ENCODE measurements around the gene PDXP.

DNA sequence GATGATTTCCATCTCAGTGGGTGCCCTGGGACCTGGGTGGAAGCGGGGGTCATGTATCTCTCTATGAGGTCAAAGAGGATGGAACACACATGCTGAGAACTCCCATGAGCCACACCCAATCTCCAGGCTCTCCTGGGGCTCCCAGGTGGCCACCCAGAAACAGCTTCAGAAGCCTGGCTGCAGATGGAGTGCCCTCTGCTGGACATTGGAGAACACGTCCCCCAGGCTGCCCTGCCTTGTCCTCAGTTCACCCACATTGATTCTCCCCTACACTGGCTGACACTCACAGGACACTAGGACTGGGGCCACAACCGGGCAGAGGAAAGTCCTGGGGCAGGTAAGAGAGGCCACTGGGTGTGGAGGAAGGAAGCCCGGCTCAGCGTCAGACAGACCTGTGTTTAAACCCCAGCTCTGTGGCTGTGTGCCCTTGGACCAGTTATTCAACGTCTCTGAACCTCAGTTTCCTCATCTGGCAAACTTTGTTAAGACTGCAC lies 23.1 kb downstream of the PDXP start:
- TF ChIP-seq, protein P1, sequence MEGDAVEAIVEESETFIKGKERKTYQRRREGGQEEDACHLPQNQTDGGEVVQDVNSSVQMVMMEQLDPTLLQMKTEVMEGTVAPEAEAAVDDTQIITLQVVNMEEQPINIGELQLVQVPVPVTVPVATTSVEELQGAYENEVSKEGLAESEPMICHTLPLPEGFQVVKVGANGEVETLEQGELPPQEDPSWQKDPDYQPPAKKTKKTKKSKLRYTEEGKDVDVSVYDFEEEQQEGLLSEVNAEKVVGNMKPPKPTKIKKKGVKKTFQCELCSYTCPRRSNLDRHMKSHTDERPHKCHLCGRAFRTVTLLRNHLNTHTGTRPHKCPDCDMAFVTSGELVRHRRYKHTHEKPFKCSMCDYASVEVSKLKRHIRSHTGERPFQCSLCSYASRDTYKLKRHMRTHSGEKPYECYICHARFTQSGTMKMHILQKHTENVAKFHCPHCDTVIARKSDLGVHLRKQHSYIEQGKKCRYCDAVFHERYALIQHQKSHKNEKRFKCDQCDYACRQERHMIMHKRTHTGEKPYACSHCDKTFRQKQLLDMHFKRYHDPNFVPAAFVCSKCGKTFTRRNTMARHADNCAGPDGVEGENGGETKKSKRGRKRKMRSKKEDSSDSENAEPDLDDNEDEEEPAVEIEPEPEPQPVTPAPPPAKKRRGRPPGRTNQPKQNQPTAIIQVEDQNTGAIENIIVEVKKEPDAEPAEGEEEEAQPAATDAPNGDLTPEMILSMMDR (IDR thresholded peaks at IDR 0.05; ENCODE audit: low read length): peak; percentile 96
- no peak for TF ChIP-seq EZH2phosphoT487 (IDR thresholded peaks at IDR 0.05; ENCODE audit: low read length)
- TF ChIP-seq EZH2 (optimal IDR thresholded peaks at IDR 0.05; ENCODE audit: low read depth, low read length): no peak
